ENCODE results near the gene UBE2O.

The UBE2O gene

GRCh38 chr17:76496464-76496863 is 43.5 kb upstream of the UBE2O start:
- Histone ChIP-seq H4K20me1 (ENCODE audit: insufficient read depth, low read length) (peaks cover 16% of the 10 kb centered on the region; the same call in 1 of the 2 replicates), H3K4me2 (ENCODE audit: insufficient read depth, low read length) (no peak overlapping the region), H3K36me3 (ENCODE audit: insufficient read depth, low read length) (no peaks in the 10 kb centered on the region), H3K27ac (ENCODE audit: low read length) (no peak overlapping the region), H3K9me3 (ENCODE audit: insufficient read depth, low read length, severe bottlenecking) (no peaks in the 10 kb centered on the region), H3K9ac (ENCODE audit: low read depth, low read length) (no peak overlapping the region), H3K79me2 (ENCODE audit: insufficient read depth, low read length) (no peaks in the 10 kb centered on the region), H2AFZ (ENCODE audit: low read depth, low read length) (no peak overlapping the region), H3K27me3 (ENCODE audit: insufficient read depth, low read length, poor library complexity) (peaks cover 15% of the 10 kb centered on the region), H3K4me1 (ENCODE audit: insufficient read depth, low read length) (peaks cover 7% of the 10 kb centered on the region), H3K4me3 (ENCODE audit: low read depth in 1 of 2, low read length in 2 of 2) (no peak overlapping the region)
- ATAC-seq (ENCODE audit: insufficient read depth, low read depth): no peak
- no peak for TF ChIP-seq EZH2 (IDR thresholded peaks at IDR 0.05; ENCODE audit: borderline replicate concordance, low read depth, low read length, severe bottlenecking)
- no peak for TF ChIP-seq CTCF (IDR thresholded peaks at IDR 0.05; ENCODE audit: borderline replicate concordance, extremely low read depth, low read length, poor library complexity, severe bottlenecking)
- no peak for DNase-seq

- no peaks in the 10 kb centered on the region for H3K9me3 ChIP-seq (ENCODE audit: insufficient read depth, low read length, severe bottlenecking)
- TF ChIP-seq CTCF (IDR thresholded peaks at IDR 0.05; ENCODE audit: borderline replicate concordance, extremely low read depth, low read length, poor library complexity, severe bottlenecking) (no peak), EZH2 (IDR thresholded peaks at IDR 0.05; ENCODE audit: borderline replicate concordance, low read depth, low read length, severe bottlenecking) (no peak)
- H3K36me3 ChIP-seq (ENCODE audit: insufficient read depth, low read length): no peaks in the 10 kb centered on the region
- no peak for ATAC-seq (ENCODE audit: insufficient read depth, low read depth)
- H3K27ac ChIP-seq (ENCODE audit: low read length): no peak overlapping the region
- H3K9ac ChIP-seq (ENCODE audit: low read depth, low read length): no peak overlapping the region
- H4K20me1 ChIP-seq (ENCODE audit: insufficient read depth, low read length): peaks cover 15% of the 10 kb centered on the region; the same call in 1 of the 2 replicates
- no peak overlapping the region for H3K4me2 ChIP-seq (ENCODE audit: insufficient read depth, low read length)
- no peak for DNase-seq
- no peaks in the 10 kb centered on the region for H3K79me2 ChIP-seq (ENCODE audit: insufficient read depth, low read length)
- H3K4me3 ChIP-seq (ENCODE audit: low read depth in 1 of 2, low read length in 2 of 2): no peak overlapping the region
- no peak overlapping the region for H2AFZ ChIP-seq (ENCODE audit: low read depth, low read length)
- H3K27me3 ChIP-seq (ENCODE audit: insufficient read depth, low read length, poor library complexity): peaks cover 11% of the 10 kb centered on the region
- H3K4me1 ChIP-seq (ENCODE audit: insufficient read depth, low read length): peaks cover 5% of the 10 kb centered on the region
Measured at GRCh38 chr17:76495663-76496400, 42.9 kb upstream of the UBE2O start.

- TF ChIP-seq EZH2 (IDR thresholded peaks at IDR 0.05; ENCODE audit: borderline replicate concordance, low read depth, low read length, severe bottlenecking) (no peak), CTCF (IDR thresholded peaks at IDR 0.05; ENCODE audit: borderline replicate concordance, extremely low read depth, low read length, poor library complexity, severe bottlenecking) (no peak)
- ATAC-seq (ENCODE audit: insufficient read depth, low read depth): peak; percentile 18; the same call in 1 of the 3 replicates
Measured at GRCh38 chr17:76493505-76494167, 40.7 kb upstream of the UBE2O start.

More at GRCh38 chr17:76493505-76494167, 40.7 kb upstream of the UBE2O start:
- no peaks in the 10 kb centered on the region for H3K9me3 ChIP-seq (ENCODE audit: insufficient read depth, low read length, severe bottlenecking)
- no peak overlapping the region for H3K4me2 ChIP-seq (ENCODE audit: insufficient read depth, low read length)
- H3K27ac ChIP-seq (ENCODE audit: low read length): no peak overlapping the region
- no peaks in the 10 kb centered on the region for H3K36me3 ChIP-seq (ENCODE audit: insufficient read depth, low read length)
- H3K9ac ChIP-seq (ENCODE audit: low read depth, low read length): no peak overlapping the region
- DNase-seq: peak; percentile 26
- no peak overlapping the region for H3K4me3 ChIP-seq (ENCODE audit: low read depth in 1 of 2, low read length in 2 of 2)
- H3K79me2 ChIP-seq (ENCODE audit: insufficient read depth, low read length): no peaks in the 10 kb centered on the region
- peaks cover 4% of the 10 kb centered on the region for H3K27me3 ChIP-seq (ENCODE audit: insufficient read depth, low read length, poor library complexity)
- H4K20me1 ChIP-seq (ENCODE audit: insufficient read depth, low read length): peaks cover 5% of the 10 kb centered on the region; the same call in 1 of the 2 replicates
- H3K4me1 ChIP-seq (ENCODE audit: insufficient read depth, low read length): peaks cover 5% of the 10 kb centered on the region
- H2AFZ ChIP-seq (ENCODE audit: low read depth, low read length): no peak overlapping the region
